Sigmoid colon (tissue), 3 donors: ENCODE data around the gene DNHD1.

Source experiments
- POLR2A ChIP-seq, 2 donors: fragments of 450-650 bp; IDR thresholded peaks; one replicate each; pipeline ENCODE4 v1.6.1; 2016; ENCODE audit warnings: antibody characterized with exemption in 2 of 2, mild to moderate bottlenecking in 2 of 2, moderate library complexity in 2 of 2
- TF ChIP-seq, protein P1 (sequence below), 4 experiments: fragments of 450-650 bp in 3 of 4; fragments of 200-600 bp in 1 of 4; IDR thresholded peaks; one replicate each; pipeline ENCODE4 v1.5.1; 2016 to 2019; ENCODE audit warnings: antibody characterized with exemption in 4 of 4, mild to moderate bottlenecking in 3 of 4, moderate library complexity in 2 of 4

DNA sequence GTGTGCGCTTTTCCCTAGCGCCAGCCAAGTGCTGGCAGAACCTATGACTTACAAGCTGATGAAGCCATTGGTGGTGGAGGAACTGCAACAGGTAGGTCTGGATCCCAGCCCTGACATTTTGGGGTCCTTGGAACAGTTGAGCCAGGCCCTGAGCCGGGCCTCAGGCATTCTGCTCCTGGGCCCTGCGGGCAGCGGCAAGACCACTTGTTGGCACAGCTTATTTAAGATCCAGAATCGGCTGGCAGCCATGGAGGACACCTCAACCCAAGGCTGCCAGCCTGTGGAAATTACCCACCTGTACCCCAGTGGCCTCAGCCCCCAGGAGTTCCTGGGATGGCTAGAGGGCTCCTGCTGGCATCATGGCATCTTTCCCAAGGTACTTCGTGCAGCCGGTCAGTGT lies 49.7 kb downstream of the DNHD1 start:
- TF ChIP-seq, protein P1, sequence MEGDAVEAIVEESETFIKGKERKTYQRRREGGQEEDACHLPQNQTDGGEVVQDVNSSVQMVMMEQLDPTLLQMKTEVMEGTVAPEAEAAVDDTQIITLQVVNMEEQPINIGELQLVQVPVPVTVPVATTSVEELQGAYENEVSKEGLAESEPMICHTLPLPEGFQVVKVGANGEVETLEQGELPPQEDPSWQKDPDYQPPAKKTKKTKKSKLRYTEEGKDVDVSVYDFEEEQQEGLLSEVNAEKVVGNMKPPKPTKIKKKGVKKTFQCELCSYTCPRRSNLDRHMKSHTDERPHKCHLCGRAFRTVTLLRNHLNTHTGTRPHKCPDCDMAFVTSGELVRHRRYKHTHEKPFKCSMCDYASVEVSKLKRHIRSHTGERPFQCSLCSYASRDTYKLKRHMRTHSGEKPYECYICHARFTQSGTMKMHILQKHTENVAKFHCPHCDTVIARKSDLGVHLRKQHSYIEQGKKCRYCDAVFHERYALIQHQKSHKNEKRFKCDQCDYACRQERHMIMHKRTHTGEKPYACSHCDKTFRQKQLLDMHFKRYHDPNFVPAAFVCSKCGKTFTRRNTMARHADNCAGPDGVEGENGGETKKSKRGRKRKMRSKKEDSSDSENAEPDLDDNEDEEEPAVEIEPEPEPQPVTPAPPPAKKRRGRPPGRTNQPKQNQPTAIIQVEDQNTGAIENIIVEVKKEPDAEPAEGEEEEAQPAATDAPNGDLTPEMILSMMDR (IDR thresholded peaks at IDR 0.05), result no peak
- TF ChIP-seq POLR2A (IDR thresholded peaks at IDR 0.05), result no peak
